Esophagus (tissue), 2 donors: ENCODE data around the gene SNRNP25. TPM values are rescaled to one million over a fixed set of nuclear protein-coding genes. Genes with fewer than 3 reads are reported as not detected.

Experiments
- H3K27ac ChIP-seq, 2 donors: one replicate each; pipeline ENCODE4 v1.5.1; 2013; ENCODE audit warnings: low read depth in 2 of 2, mild to moderate bottlenecking in 2 of 2, inconsistent platforms in 1 of 2, low read length in 1 of 2, moderate library complexity in 1 of 2
- H3K27me3 ChIP-seq, 2 donors: one replicate each; pipeline ENCODE4 v1.6.1; 2013; ENCODE audit warnings: low read length in 2 of 2, control low read depth in 1 of 2, mild to moderate bottlenecking in 1 of 2; ENCODE audit not compliant: insufficient read depth in 2 of 2, control insufficient read depth in 1 of 2
- H3K36me3 ChIP-seq, 2 donors: one replicate each; pipeline ENCODE4 v1.6.1; 2013; ENCODE audit warnings: low read length in 1 of 2; ENCODE audit not compliant: control insufficient read depth in 2 of 2, insufficient read depth in 2 of 2
- H3K4me1 ChIP-seq, 2 donors: one replicate each; pipeline ENCODE4 v1.6.1; 2013; ENCODE audit warnings: low read length in 1 of 2; ENCODE audit not compliant: control insufficient read depth in 2 of 2, insufficient read depth in 2 of 2
- H3K4me3 ChIP-seq, 2 donors: one replicate each; pipeline ENCODE4 v1.5.1; 2013; ENCODE audit warnings: low read length in 2 of 2, mild to moderate bottlenecking in 2 of 2, low read depth in 1 of 2, moderate library complexity in 1 of 2
- H3K9me3 ChIP-seq, 2 donors: one replicate each; pipeline ENCODE4 v1.6.1; 2013; ENCODE audit warnings: mild to moderate bottlenecking in 2 of 2, low read depth in 1 of 2, low read length in 1 of 2, moderate library complexity in 1 of 2; ENCODE audit not compliant: control insufficient read depth in 2 of 2, insufficient read depth in 1 of 2
- WGBS, 2 donors: extraction: QIAGEN DNeasy Blood & Tissue Kit; methylation state at CpG; one replicate each; pipeline ENCODE4 v1.1.7; 2013; 5-methylcytosine and 5-hydroxymethylcytosine counted together
- polyA plus RNA-seq, 2 donors: library from polyadenylated mRNA; stranded (reverse); fragments of 200-250 nt; gene quantifications; one replicate each; pipeline ENCODE4 v1.2.3, GENCODE V29; 2013
- donor health status: healthy with polysubstance abuse.
- donor health status: Bipolar disorder and iron deficiency.

The SNRNP25 gene
- polyA plus RNA-seq, 2 donors = 18.1 to 25.6 TPM

GRCh38 chr16:62283-62967, 8.8 kb downstream of the SNRNP25 start:
- 94% methylated on average over 34 of the region's 34 CpGs for WGBS, 2 donors
- Histone ChIP-seq H3K9me3 (no peaks in the 10 kb centered on the region), H3K36me3 (peaks cover 6 to 76% of the 10 kb centered on the region in 2 donors), H3K4me1 (peaks cover 0 to 10% of the 10 kb centered on the region in 2 donors), H3K27ac (no peak overlapping the region), H3K27me3 (no peaks in the 10 kb centered on the region), H3K4me3 (no peak overlapping the region)

- no peak overlapping the region for H3K4me3 ChIP-seq
- H3K27me3 ChIP-seq = no peaks in the 10 kb centered on the region
- 94 to 95% methylated on average over 19 to 21 of the region's 21 CpGs for WGBS, 2 donors
- H3K4me1 ChIP-seq = peaks cover 0 to 10% of the 10 kb centered on the region in 2 donors
- no peak overlapping the region for H3K27ac ChIP-seq
- no peaks in the 10 kb centered on the region for H3K9me3 ChIP-seq
- peaks cover 6 to 73% of the 10 kb centered on the region in 2 donors for H3K36me3 ChIP-seq
These were observed 9.4 kb downstream of the SNRNP25 start for GRCh38 chr16:62968-63391.

GRCh38 chr16:63466-63865, 9.8 kb downstream of the SNRNP25 start:
- Histone ChIP-seq H3K4me3 (no peak overlapping the region), H3K36me3 (peaks cover 6 to 68% of the 10 kb centered on the region in 2 donors), H3K9me3 (no peaks in the 10 kb centered on the region), H3K4me1 (peaks cover 0 to 12% of the 10 kb centered on the region in 2 donors), H3K27me3 (no peaks in the 10 kb centered on the region), H3K27ac (no peak overlapping the region)
- 93 to 95% methylated on average over 16 of the region's 16 CpGs for WGBS, 2 donors

- Histone ChIP-seq H3K36me3 (peaks cover 6 to 62% of the 10 kb centered on the region in 2 donors), H3K4me1 (peaks cover 0 to 19% of the 10 kb centered on the region in 2 donors), H3K27ac (no peak overlapping the region), H3K27me3 (no peaks in the 10 kb centered on the region), H3K4me3 (no peak overlapping the region), H3K9me3 (no peaks in the 10 kb centered on the region)
- WGBS, 2 donors = 88 to 89% methylated on average over 25 of the region's 25 CpGs
These were observed 10.6 kb downstream of the SNRNP25 start for GRCh38 chr16:63998-64913.

GRCh38 chr16:64914-65255, 11.3 kb downstream of the SNRNP25 start:
- Histone ChIP-seq H3K4me1 (peaks cover 3 to 21% of the 10 kb centered on the region in 2 donors), H3K27ac (no peak overlapping the region)
- 79 to 84% methylated on average over 9 of the region's 9 CpGs for WGBS, 2 donors

GRCh38 chr16:65745-66144, 12.1 kb downstream of the SNRNP25 start:
- 16 to 17% methylated on average over 17 of the region's 17 CpGs for WGBS, 2 donors
- peak overlapping the region in 1 of 2 donors; percentile 2 for H3K27ac ChIP-seq
- H3K27me3 ChIP-seq = no peaks in the 10 kb centered on the region

More at GRCh38 chr16:64914-65255, 11.3 kb downstream of the SNRNP25 start:
- no peak overlapping the region for H3K4me3 ChIP-seq
- H3K36me3 ChIP-seq = peaks cover 6 to 56% of the 10 kb centered on the region in 2 donors
- no peaks in the 10 kb centered on the region for H3K9me3 ChIP-seq
- no peaks in the 10 kb centered on the region for H3K27me3 ChIP-seq

GRCh38 chr16:66309-67182, 12.9 kb downstream of the SNRNP25 start:
- Histone ChIP-seq H3K36me3 (peaks cover 3 to 44% of the 10 kb centered on the region in 2 donors), H3K27me3 (no peaks in the 10 kb centered on the region), H3K4me3 (no peak overlapping the region), H3K27ac (peak overlapping the region in 1 of 2 donors; percentile 2), H3K9me3 (no peaks in the 10 kb centered on the region), H3K4me1 (peaks cover 3 to 31% of the 10 kb centered on the region in 2 donors)
- WGBS, 2 donors = 78 to 79% methylated on average over 13 of the region's 13 CpGs

More at GRCh38 chr16:65745-66144, 12.1 kb downstream of the SNRNP25 start:
- H3K36me3 ChIP-seq = peaks cover 3 to 50% of the 10 kb centered on the region in 2 donors
- no peak overlapping the region for H3K4me3 ChIP-seq
- H3K4me1 ChIP-seq = peaks cover 3 to 24% of the 10 kb centered on the region in 2 donors
- H3K9me3 ChIP-seq = no peaks in the 10 kb centered on the region

GRCh38 chr16:67183-67791, 13.7 kb downstream of the SNRNP25 start:
- H3K27me3 ChIP-seq = no peaks in the 10 kb centered on the region
- peaks cover 3 to 37% of the 10 kb centered on the region in 2 donors for H3K36me3 ChIP-seq
- H3K27ac ChIP-seq = no peak overlapping the region
- no peaks in the 10 kb centered on the region for H3K9me3 ChIP-seq
- 70 to 74% methylated on average over 10 of the region's 10 CpGs for WGBS, 2 donors
- H3K4me1 ChIP-seq = peaks cover 3 to 31% of the 10 kb centered on the region in 2 donors
- H3K4me3 ChIP-seq = no peak overlapping the region
